Right cardiac atrium (tissue), 5 donors: ENCODE data around the gene BPGM. TPM values are rescaled to one million over a fixed set of nuclear protein-coding genes. Genes with fewer than 3 reads are reported as not detected.

ENCODE experiments used
- ATAC-seq, 2 donors: fragments of 200-7000 bp; cut with Tn5 transposase; one replicate each; pipeline versions ENCODE4 v1.8.0 to v1.9.1; 2020; ENCODE audit warnings: moderate library complexity in 2 of 2, mild to moderate bottlenecking in 1 of 2
- DNase-seq, 3 donors: peaks; one replicate each; pipeline ENCODE4 v3.0.0-alpha.2; 2020
- H3K27ac ChIP-seq: one replicate; pipeline ENCODE4 v1.5.1; 2013; ENCODE audit warnings: mild to moderate bottlenecking, low read length, control low read depth, moderate library complexity
- H3K27me3 ChIP-seq: one replicate; pipeline ENCODE4 v1.6.1; 2013; ENCODE audit not compliant: control insufficient read depth, insufficient read depth
- H3K4me1 ChIP-seq: one replicate; pipeline ENCODE4 v1.6.1; 2013; ENCODE audit warnings: low read length; ENCODE audit not compliant: control insufficient read depth, insufficient read depth
- H3K4me3 ChIP-seq: one replicate; pipeline ENCODE4 v1.5.1; 2013; ENCODE audit warnings: low read length, control low read depth
- H3K9me3 ChIP-seq: one replicate; pipeline ENCODE4 v1.6.1; 2013; ENCODE audit warnings: low read length; ENCODE audit not compliant: control insufficient read depth
- WGBS: extraction: QIAGEN DNeasy Blood & Tissue Kit; methylation state at CpG from one replicate; pipeline ENCODE4 v1.1.7; 2013; 5-methylcytosine and 5-hydroxymethylcytosine counted together
- intact Hi-C, 4 donors: fragments of 100-400 bp; cut with DNase I; formaldehyde crosslinking; loops; one replicate each; pipeline versions ENCODE4 v1.11.0 to v1.14.0; 2022 to 2023
- polyA plus RNA-seq: library from polyadenylated mRNA; stranded (reverse); fragments of 200-250 nt; gene quantifications from one replicate; pipeline ENCODE4 v1.2.3, GENCODE V29; 2013
- total RNA-seq, 4 donors: library from RNA; stranded (reverse); fragmentation: NEBNext Ultra II Directional; extraction: Animal tissue kit (Norgen Biotek cat#: 25700); gene quantifications; one replicate each; pipeline ENCODE4 v1.2.1, GENCODE V29; 2021
- donor health status: healthy with polysubstance abuse.
- donor health status: DM: no; HTN: yes; CAD: no.
- donor health status: DM: no; HTN: no; CAD: no.
- donor health status: DM: no; HTN: yes; CAD: no; lungs with severe emphysema.
- donor health status: DM: yes; HTN: yes; CAD: no.

Gene BPGM
- total and polyA plus RNA-seq, 5 donors, result 12.9 to 18.2 (median 15.0) TPM

- ATAC-seq (no peak), DNase-seq (no peak)
- Histone ChIP-seq H3K4me3 (no peak overlapping the region), H3K27me3 (no peaks in the 10 kb centered on the region), H3K27ac (no peak overlapping the region), H3K9me3 (no peaks in the 10 kb centered on the region), H3K4me1 (no peaks in the 10 kb centered on the region)
- WGBS, result 49% methylated on average over 2 of the region's 2 CpGs
- intact Hi-C loops, result no loop called here
These were observed 78.0 kb downstream of the BPGM start for GRCh38 chr7:134724606-134725005.

GRCh38 chr7:134726581-134726980 lies 79.9 kb downstream of the BPGM start:
- peak in 2 of 3 donors; percentile 16 to 34 for DNase-seq
- WGBS, result 52% methylated on average over 2 of the region's 2 CpGs
- H3K4me3 ChIP-seq, result no peak overlapping the region
- ATAC-seq, result peak in 1 of 2 donors; percentile 24
- H3K27me3 ChIP-seq, result no peaks in the 10 kb centered on the region
- no peaks in the 10 kb centered on the region for H3K9me3 ChIP-seq
- H3K27ac ChIP-seq, result no peak overlapping the region
- H3K4me1 ChIP-seq, result peaks cover 4% of the 10 kb centered on the region
- intact Hi-C loops, result no loop called here

- H3K27ac ChIP-seq, result no peak overlapping the region
These were observed 81.1 kb downstream of the BPGM start for GRCh38 chr7:134727711-134728110.

More at GRCh38 chr7:134727711-134728110, 81.1 kb downstream of the BPGM start:
- Histone ChIP-seq H3K27me3 (no peaks in the 10 kb centered on the region), H3K4me3 (no peak overlapping the region), H3K9me3 (no peaks in the 10 kb centered on the region), H3K4me1 (peaks cover 4% of the 10 kb centered on the region)
- WGBS, result 84% methylated on average over 3 of the region's 3 CpGs
- no peak for DNase-seq
- intact Hi-C loops, result no loop called here
- ATAC-seq, result no peak

Other genes with a start within 250 kb of the BPGM start
- 100 to 1,000 TPM; 133 to 191 (median 159) TPM for gene AKR1B1, start 187.8 kb upstream of the BPGM start, total RNA-seq
- 211 TPM for gene AKR1B1, start 187.8 kb upstream of the BPGM start, polyA plus RNA-seq
- under 1 TPM; 0.22 to 0.68 (median 0.42) TPM for gene AKR1B10, start 119.3 kb upstream of the BPGM start, total RNA-seq
- 0.18 TPM for gene AKR1B10, start 119.3 kb upstream of the BPGM start, polyA plus RNA-seq
- not detected for gene AKR1B15, start 97.7 kb upstream of the BPGM start, total RNA-seq
- gene AKR1B15, start 97.7 kb upstream of the BPGM start, polyA plus RNA-seq, result 0.07 TPM
- gene CALD1, start 132.8 kb downstream of the BPGM start, total RNA-seq, result 100 to 1,000 TPM; 127 to 214 (median 137) TPM
- gene CALD1, start 132.8 kb downstream of the BPGM start, polyA plus RNA-seq, result 93.9 TPM